ENCODE measurements around the gene KCNN4.
"Not testable (repeated sequence)": the region's sequence is repeated elsewhere in the genome, so short reads cannot be mapped to it uniquely, and the experiment has no call there.

KCNN4 gene

DNA sequence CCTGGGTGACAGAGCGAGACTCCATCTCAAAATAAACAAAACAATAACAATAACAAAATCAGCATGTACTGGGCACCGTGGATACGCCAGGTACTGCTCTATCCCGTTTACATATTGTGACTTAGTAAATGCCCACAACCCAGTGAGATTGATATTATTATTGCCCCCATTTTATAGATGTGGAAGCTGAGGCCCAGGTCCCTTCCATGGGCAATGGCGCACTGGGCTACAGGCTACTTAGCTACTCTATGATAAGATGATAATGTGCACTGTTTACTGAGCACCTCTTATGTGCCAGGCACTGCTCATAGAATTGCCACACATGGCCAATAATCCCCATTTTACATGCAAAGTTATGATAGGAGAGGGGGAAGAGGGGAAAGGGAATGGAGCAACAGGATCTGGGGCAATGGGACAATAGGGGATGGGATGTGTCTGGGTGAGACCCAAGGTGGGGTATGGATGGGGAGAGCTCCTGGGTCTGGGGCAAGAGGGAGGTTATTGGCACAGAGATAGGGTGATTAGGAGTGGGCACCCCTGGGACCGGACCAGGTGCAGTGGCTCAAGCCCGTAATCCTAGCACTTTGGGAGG lies 5.4 kb downstream of the KCNN4 start:
- H3K27ac ChIP-seq = no peak overlapping the region
- TF ChIP-seq CTCF (conservative IDR thresholded peaks at IDR 0.05) = no peak

- H3K27ac ChIP-seq = not testable (repeated sequence)
Observed at GRCh38 chr19:43774940-43775258, 5.9 kb downstream of the KCNN4 start.

GRCh38 chr19:43774103-43774939 lies 6.5 kb downstream of the KCNN4 start:
- no peak for TF ChIP-seq CTCF (conservative IDR thresholded peaks at IDR 0.05)
- no peak overlapping the region for H3K27ac ChIP-seq

- no peak overlapping the region for H3K27ac ChIP-seq
- TF ChIP-seq CTCF (conservative IDR thresholded peaks at IDR 0.05) = no peak
Observed at GRCh38 chr19:43773725-43774102, 7.1 kb downstream of the KCNN4 start.

- H3K27ac ChIP-seq = peak overlapping the region; percentile 90
- no peak for TF ChIP-seq CTCF (conservative IDR thresholded peaks at IDR 0.05)
Observed at GRCh38 chr19:43769256-43769655, 11.5 kb downstream of the KCNN4 start.

DNA sequence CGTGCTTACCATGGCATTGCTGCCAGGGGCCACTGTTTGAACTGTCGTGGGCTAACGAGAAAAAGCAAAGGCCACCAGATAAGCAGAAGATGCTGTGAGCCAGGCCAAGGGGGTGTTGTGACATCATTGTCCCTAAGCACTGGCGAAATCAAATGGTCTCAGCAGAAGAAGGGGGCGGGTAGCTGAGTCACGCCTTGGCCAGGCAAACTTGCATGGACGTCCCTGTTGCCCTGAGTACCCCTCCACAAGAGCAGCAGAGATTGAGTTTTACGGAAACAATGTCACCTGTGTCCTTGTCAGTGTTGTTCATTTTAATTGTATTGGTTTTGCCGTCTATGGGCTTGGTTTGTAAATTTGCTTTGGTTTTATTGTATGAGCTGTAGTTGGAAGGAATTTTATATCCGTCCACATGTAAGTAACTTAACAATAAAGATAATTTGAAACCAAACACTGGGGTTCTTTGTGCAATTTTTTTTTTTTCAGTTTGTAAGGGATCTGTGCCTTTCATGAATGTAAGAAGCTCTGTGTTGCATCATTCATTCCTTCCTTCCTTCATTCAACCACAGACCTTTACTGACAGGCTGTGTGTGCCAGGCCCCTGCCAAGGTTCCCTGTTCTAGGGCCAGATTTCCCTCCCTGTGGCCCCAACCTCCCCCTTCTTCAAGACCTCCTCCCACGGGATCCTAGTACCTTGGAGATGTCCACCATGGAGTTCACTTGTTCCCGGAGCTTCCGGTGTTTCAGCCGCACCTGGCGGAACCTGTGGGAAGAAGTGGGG lies 12.3 kb downstream of the KCNN4 start:
- H3K27ac ChIP-seq = peak overlapping the region; percentile 90
- no peak for TF ChIP-seq CTCF (conservative IDR thresholded peaks at IDR 0.05)

- no peak for TF ChIP-seq CTCF (conservative IDR thresholded peaks at IDR 0.05)
Observed at GRCh38 chr19:43767818-43768217, 13.0 kb downstream of the KCNN4 start.

More at GRCh38 chr19:43767818-43768217, 13.0 kb downstream of the KCNN4 start:
- peak overlapping the region; percentile 90 for H3K27ac ChIP-seq
